DOHH2 (cell line): ENCODE measurements around the gene CSF2RB.

ENCODE experiments used
- CTCF ChIP-seq: fragments of 200-600 bp; sonication (generic); IDR thresholded peaks from one replicate; pipeline ENCODE4 v1.5.1; 2014; ENCODE audit warnings: antibody characterized with exemption, mild to moderate bottlenecking, low read depth, low read length; ENCODE audit not compliant: poor library complexity, severe bottlenecking
- EZH2phosphoT487 ChIP-seq: fragments of 200-600 bp; sonication (generic); IDR thresholded peaks from 2 replicates; pipeline ENCODE4 v1.6.1; 2017; ENCODE audit warnings: borderline replicate concordance, mild to moderate bottlenecking, antibody characterized with exemption, low read length, moderate library complexity, mixed read lengths

- TF ChIP-seq CTCF: no peak
- no peak for TF ChIP-seq EZH2phosphoT487
These were observed 25.5 kb downstream of the CSF2RB start for GRCh38 chr22:36938886-36939285.
